Hepatocyte (in vitro differentiated cells): Measurements from ENCODE around the gene MAX.

Experiments used
- EZH2 ChIP-seq: fragments of 200-600 bp; sonication (generic); IDR thresholded peaks from 2 replicates; pipeline ENCODE4 v1.6.1; 2016; ENCODE audit warnings: antibody characterized with exemption, mild to moderate bottlenecking, borderline replicate concordance
- TF ChIP-seq, protein P1 (sequence below): fragments of 200-600 bp; sonication (generic); IDR thresholded peaks from 2 replicates; pipeline ENCODE4 v1.5.1; 2016; ENCODE audit warnings: antibody characterized with exemption, mild to moderate bottlenecking; ENCODE audit not compliant: poor library complexity

- TF ChIP-seq, protein P1, sequence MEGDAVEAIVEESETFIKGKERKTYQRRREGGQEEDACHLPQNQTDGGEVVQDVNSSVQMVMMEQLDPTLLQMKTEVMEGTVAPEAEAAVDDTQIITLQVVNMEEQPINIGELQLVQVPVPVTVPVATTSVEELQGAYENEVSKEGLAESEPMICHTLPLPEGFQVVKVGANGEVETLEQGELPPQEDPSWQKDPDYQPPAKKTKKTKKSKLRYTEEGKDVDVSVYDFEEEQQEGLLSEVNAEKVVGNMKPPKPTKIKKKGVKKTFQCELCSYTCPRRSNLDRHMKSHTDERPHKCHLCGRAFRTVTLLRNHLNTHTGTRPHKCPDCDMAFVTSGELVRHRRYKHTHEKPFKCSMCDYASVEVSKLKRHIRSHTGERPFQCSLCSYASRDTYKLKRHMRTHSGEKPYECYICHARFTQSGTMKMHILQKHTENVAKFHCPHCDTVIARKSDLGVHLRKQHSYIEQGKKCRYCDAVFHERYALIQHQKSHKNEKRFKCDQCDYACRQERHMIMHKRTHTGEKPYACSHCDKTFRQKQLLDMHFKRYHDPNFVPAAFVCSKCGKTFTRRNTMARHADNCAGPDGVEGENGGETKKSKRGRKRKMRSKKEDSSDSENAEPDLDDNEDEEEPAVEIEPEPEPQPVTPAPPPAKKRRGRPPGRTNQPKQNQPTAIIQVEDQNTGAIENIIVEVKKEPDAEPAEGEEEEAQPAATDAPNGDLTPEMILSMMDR = no peak
- no peak for TF ChIP-seq EZH2
Observed at GRCh38 chr14:65073605-65074201, 28.6 kb downstream of the MAX start.
